Spleen (tissue), 11 donors: Measurements from ENCODE around the gene KSR1. TPM values are rescaled to one million over a fixed set of nuclear protein-coding genes. Genes with fewer than 3 reads are reported as not detected.

Experiments
- DNase-seq: peaks from one replicate; pipeline ENCODE4 v3.0.0-alpha.2; 2020
- H3K27ac ChIP-seq, 8 donors: fragments of 200-600 bp; sonication (generic) in 7 of 8; 1 replicate in 4 of 8; 2 replicates in 4 of 8; pipeline versions ENCODE4 v1.5.0 to v1.8.0; 2016 to 2021; ENCODE audit warnings: inconsistent platforms in 4 of 8, mild to moderate bottlenecking in 4 of 8, moderate library complexity in 1 of 8
- H3K27me3 ChIP-seq, 7 donors: fragments of 200-600 bp; sonication (generic) in 6 of 7; replicated peaks in 1 of 7; 1 replicate in 4 of 7; 2 replicates in 3 of 7; pipeline versions ENCODE4 v1.5.0 to v1.8.0; 2016 to 2021; ENCODE audit warnings: inconsistent platforms in 3 of 7, mild to moderate bottlenecking in 1 of 7
- H3K36me3 ChIP-seq, 6 donors: fragments of 200-600 bp; sonication (generic) in 5 of 6; 1 replicate in 4 of 6; 2 replicates in 2 of 6; pipeline versions ENCODE4 v1.5.0 to v1.8.0; 2016 to 2021; ENCODE audit warnings: inconsistent platforms in 2 of 6
- H3K4me1 ChIP-seq, 6 donors: fragments of 200-600 bp; sonication (generic) in 5 of 6; 1 replicate in 3 of 6; 2 replicates in 3 of 6; pipeline versions ENCODE4 v1.5.0 to v1.8.0; 2016 to 2021; ENCODE audit warnings: inconsistent platforms in 3 of 6
- H3K4me3 ChIP-seq, 8 donors: fragments of 200-600 bp; sonication (generic) in 7 of 8; 1 replicate in 4 of 8; 2 replicates in 4 of 8; pipeline versions ENCODE4 v1.5.0 to v1.8.0; 2016 to 2021; ENCODE audit warnings: inconsistent platforms in 4 of 8, mild to moderate bottlenecking in 4 of 8, moderate library complexity in 2 of 8
- H3K9me3 ChIP-seq, 8 donors: fragments of 200-600 bp; sonication (generic) in 7 of 8; 1 replicate in 4 of 8; 2 replicates in 4 of 8; pipeline versions ENCODE4 v1.5.0 to v1.8.0; 2016 to 2021; ENCODE audit warnings: inconsistent platforms in 4 of 8
- POLR2A ChIP-seq, 3 donors: fragments of 450-650 bp; IDR thresholded peaks; one replicate each; pipeline ENCODE4 v1.5.1; 2017; ENCODE audit warnings: antibody characterized with exemption in 3 of 3, mild to moderate bottlenecking in 1 of 3
- POLR2AphosphoS5 ChIP-seq, 3 donors: sonication (generic); formaldehyde crosslinking; IDR thresholded peaks; one replicate each; pipeline ENCODE4 v1.5.1; 2017; ENCODE audit warnings: antibody characterized with exemption in 3 of 3
- WGBS, 5 donors: extraction: QIAGEN DNeasy Blood & Tissue Kit in 3 of 5; methylation state at CpG; one replicate each; pipeline versions ENCODE4 v1.1.5 to v1.1.7; 2013 to 2018; 5-methylcytosine and 5-hydroxymethylcytosine counted together
- intact Hi-C: fragments of 100-400 bp; cut with DNase I; formaldehyde crosslinking; loops from one replicate; pipeline ENCODE4 v1.15.0; 2023; ENCODE audit warnings: low total_unique reads
- polyA plus RNA-seq, 3 donors: library from polyadenylated mRNA; stranded (reverse); fragments of 200-250 nt; gene quantifications; one replicate each; pipeline ENCODE4 v1.2.1, GENCODE V29; 2013
- total RNA-seq, 7 donors: library from RNA; depleted of rRNA in 3 of 7; stranded (reverse); fragments of >200 nt in 3 of 7; fragmentation: NEBNext Ultra II Directional in 4 of 7; extraction: Animal tissue kit (Norgen Biotek cat#: 25700) in 4 of 7; gene quantifications; one replicate each; pipeline versions ENCODE4 v1.1.0 to v1.2.1, GENCODE V29; 2016 to 2021
- TF ChIP-seq, protein P1 (sequence below), 11 experiments: fragments of 200-600 bp in 7 of 11; fragments of 450-650 bp in 4 of 11; sonication (generic) in 4 of 11; IDR thresholded peaks in 8 of 11; conservative IDR thresholded peaks in 3 of 11; 1 replicate in 7 of 11; 2 replicates in 4 of 11; pipeline versions ENCODE4 v1.4.0 to v1.8.0; 2016 to 2021; ENCODE audit warnings: antibody characterized with exemption in 11 of 11, inconsistent platforms in 4 of 11, mild to moderate bottlenecking in 1 of 11
- donor health status: healthy with polysubstance abuse.
- donor health status: DM: no; HTN: no; CAD: no; lungs with moderate emphysema.
- donor health status: DM: no; HTN: no; CAD: no.
- donor health status: Bipolar disorder and iron deficiency.
- donor health status: healthy.
- donor health status: DM: no; HTN: no; CAD: no.
- donor health status: DM: yes; HTN: yes; CAD: no.

The KSR1 gene
- total and polyA plus RNA-seq, 10 donors, result 6.4 to 100 (median 46.0) TPM

DNA sequence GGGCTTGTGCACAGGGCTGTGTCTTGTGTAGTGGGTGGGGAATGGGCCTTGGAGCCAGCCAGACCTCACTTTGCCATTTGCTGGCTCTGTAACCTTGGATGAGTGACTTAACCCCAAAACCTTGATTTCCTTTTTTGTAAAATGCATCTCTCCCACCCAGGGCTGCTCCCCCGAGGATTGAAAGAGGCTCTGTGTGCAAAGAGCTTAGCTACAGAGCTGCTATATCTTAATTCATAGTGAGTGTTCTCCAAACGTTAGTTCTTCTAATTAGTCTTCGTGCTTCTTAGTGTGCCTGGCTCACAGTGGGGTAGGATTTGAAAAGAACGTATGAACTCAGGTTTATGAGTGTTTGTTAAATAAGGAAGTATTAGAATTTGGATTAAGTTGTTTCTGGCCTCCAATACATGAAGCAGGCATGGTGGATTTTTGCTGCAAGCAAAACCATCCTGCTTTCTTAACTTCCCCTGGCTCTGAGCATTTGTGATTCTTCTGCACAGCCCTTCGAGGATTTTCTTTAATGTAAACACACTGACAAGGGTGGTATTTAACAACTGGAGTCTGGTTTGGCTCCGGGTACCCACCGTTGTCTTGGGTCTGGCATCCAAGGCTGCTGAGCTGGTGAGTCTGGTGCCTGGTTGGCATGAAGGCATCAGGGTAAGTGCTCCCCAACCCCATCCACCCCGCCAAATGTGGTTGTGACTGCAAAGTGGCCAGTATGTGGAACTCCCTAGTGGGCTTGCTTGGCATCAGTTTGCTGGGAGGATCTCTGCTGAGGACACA lies 29.7 kb downstream of the KSR1 start:
- TF ChIP-seq POLR2AphosphoS5 (IDR thresholded peaks at IDR 0.05) (no peak), POLR2A (IDR thresholded peaks at IDR 0.05) (no peak)
- TF ChIP-seq, protein P1, sequence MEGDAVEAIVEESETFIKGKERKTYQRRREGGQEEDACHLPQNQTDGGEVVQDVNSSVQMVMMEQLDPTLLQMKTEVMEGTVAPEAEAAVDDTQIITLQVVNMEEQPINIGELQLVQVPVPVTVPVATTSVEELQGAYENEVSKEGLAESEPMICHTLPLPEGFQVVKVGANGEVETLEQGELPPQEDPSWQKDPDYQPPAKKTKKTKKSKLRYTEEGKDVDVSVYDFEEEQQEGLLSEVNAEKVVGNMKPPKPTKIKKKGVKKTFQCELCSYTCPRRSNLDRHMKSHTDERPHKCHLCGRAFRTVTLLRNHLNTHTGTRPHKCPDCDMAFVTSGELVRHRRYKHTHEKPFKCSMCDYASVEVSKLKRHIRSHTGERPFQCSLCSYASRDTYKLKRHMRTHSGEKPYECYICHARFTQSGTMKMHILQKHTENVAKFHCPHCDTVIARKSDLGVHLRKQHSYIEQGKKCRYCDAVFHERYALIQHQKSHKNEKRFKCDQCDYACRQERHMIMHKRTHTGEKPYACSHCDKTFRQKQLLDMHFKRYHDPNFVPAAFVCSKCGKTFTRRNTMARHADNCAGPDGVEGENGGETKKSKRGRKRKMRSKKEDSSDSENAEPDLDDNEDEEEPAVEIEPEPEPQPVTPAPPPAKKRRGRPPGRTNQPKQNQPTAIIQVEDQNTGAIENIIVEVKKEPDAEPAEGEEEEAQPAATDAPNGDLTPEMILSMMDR (IDR thresholded peaks at IDR 0.05 in 8 of 11, conservative IDR thresholded peaks at IDR 0.05 in 3 of 11), result no peak
- intact Hi-C loops, result no loop called here
- Histone ChIP-seq H3K4me3 (no peak overlapping the region), H3K9me3 (no peaks in the 10 kb centered on the region), H3K4me1 (peaks cover 6 to 98% (median 58%) of the 10 kb centered on the region in 6 donors), H3K27me3 (no peaks in the 10 kb centered on the region), H3K27ac (no peak overlapping the region), H3K36me3 (no peaks in the 10 kb centered on the region)
- WGBS, 5 donors, result 68 to 73% (median 72%) methylated on average over 8 of the region's 8 CpGs
- DNase-seq, result no peak

DNA sequence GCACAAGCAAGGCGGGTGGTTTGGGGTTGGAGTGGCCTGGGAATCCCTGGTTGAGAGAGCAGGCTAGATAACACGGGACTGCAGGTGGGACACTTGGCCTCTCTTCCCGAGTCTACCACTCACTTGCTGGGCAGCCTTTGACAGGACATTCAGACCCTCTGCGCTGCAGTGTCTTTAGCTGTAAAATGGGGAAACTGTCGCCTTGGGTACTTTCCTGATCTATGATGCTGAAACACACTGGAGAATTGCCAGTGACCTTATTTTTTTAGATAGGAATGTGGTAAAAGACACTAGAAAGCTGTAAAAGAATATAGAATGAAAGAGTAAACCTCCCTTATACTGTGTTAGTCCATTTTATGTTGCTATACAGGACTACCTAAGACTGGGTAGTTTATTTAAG lies 30.5 kb downstream of the KSR1 start:
- no peak for DNase-seq
- intact Hi-C loops, result no loop called here
- Histone ChIP-seq H3K27me3 (no peaks in the 10 kb centered on the region), H3K27ac (no peak overlapping the region), H3K4me1 (peaks cover 6 to 98% (median 52%) of the 10 kb centered on the region in 6 donors), H3K9me3 (no peaks in the 10 kb centered on the region), H3K4me3 (no peak overlapping the region), H3K36me3 (no peaks in the 10 kb centered on the region)
- TF ChIP-seq POLR2AphosphoS5 (IDR thresholded peaks at IDR 0.05) (no peak), POLR2A (IDR thresholded peaks at IDR 0.05) (no peak)
- TF ChIP-seq, protein P1 (IDR thresholded peaks at IDR 0.05 in 8 of 11, conservative IDR thresholded peaks at IDR 0.05 in 3 of 11), result no peak
- WGBS, 5 donors, result 71 to 86% (median 75%) methylated on average over 5 of the region's 5 CpGs

DNA sequence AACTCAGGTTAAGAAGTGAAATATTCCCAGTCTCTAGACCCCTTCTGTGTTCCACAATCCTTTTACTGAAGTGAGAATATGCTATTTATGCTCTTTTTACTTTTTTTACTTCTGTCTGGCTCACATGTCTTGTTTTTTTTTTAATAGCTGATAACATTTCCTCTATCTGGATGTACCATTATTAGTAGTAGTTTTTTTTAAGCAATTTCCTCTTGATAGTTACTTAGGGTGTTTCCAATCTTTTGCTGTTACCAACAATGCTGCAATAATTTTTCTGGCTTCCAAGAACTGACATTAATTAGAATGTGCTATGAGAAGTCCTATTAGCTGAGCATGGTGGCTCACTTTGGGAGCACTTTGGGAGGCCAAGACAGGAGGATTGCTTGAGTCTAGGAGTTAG lies 32.0 kb downstream of the KSR1 start:
- no peak for DNase-seq
- intact Hi-C loops, result no loop called here
- Histone ChIP-seq H3K36me3 (no peaks in the 10 kb centered on the region), H3K27ac (peak overlapping the region in 7 of 8 donors; percentile 16 to 79 (median 61)), H3K27me3 (no peaks in the 10 kb centered on the region), H3K9me3 (no peaks in the 10 kb centered on the region), H3K4me3 (no peak overlapping the region), H3K4me1 (peaks cover 6 to 98% (median 58%) of the 10 kb centered on the region in 6 donors)
- TF ChIP-seq POLR2A (IDR thresholded peaks at IDR 0.05) (no peak), POLR2AphosphoS5 (IDR thresholded peaks at IDR 0.05) (no peak)
- TF ChIP-seq, protein P1 (IDR thresholded peaks at IDR 0.05 in 8 of 11, conservative IDR thresholded peaks at IDR 0.05 in 3 of 11), result no peak

DNA sequence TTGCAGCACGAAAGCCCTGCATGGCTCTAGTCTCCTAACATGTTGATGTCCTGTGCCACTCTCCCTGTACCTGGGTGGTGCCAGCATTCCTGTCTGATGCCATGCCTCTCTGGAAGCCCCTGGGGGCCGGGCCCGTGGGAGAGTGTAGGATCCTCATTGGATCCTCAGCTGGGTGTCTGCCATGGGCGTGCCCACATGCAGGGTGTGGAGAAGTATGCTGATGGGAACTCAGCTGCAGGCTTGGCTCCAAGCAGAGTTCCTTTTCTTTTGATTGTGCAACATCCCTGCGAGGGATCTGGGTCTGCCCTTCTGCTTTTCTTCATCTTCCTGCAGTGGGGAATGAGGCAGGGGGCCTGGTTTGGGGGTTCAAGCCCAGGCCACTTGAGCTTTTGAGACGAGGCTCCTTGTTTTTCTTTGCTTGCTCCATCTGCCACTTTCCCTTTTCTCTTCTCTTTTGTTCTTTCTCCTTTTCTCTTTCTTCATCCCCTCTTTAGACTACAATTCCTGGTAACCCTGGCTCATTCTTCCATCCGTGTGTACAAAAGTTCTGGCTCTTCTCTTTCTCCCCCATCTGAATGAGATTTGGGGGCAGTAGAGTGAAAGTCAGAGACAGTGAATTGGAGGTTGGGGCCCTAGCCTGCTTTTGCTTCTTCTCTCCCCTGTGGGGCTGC lies 32.9 kb downstream of the KSR1 start:
- TF ChIP-seq, protein P1 (IDR thresholded peaks at IDR 0.05 in 8 of 11, conservative IDR thresholded peaks at IDR 0.05 in 3 of 11), result no peak
- TF ChIP-seq POLR2AphosphoS5 (IDR thresholded peaks at IDR 0.05), result peak; percentile 11 to 47 (median 46)
- Histone ChIP-seq H3K4me1 (peaks cover 15 to 99% (median 67%) of the 10 kb centered on the region in 6 donors), H3K36me3 (no peaks in the 10 kb centered on the region), H3K9me3 (no peaks in the 10 kb centered on the region), H3K4me3 (no peak overlapping the region), H3K27me3 (no peaks in the 10 kb centered on the region), H3K27ac (peak overlapping the region in 7 of 8 donors; percentile 16 to 79 (median 61))
- peak; percentile 81 for DNase-seq
- 26 to 54% (median 32%) methylated on average over 6 to 7 of the region's 7 CpGs for WGBS, 5 donors
- intact Hi-C loops, result no loop called here
